Choroid plexus epithelial cell (primary cell): ENCODE results near the gene B3GNT9.
A peak's percentile ranks its signal among the peaks of the same experiment; 100 is the strongest.

ENCODE experiments used
- DNase-seq: peaks from one replicate; pipeline ENCODE4 v3.0.0-alpha.2; 2010; ENCODE audit warnings: low read depth
- H3K4me3 ChIP-seq: 2 replicates; pipeline ENCODE4 v1.5.1; 2011; ENCODE audit warnings: low read depth, mild to moderate bottlenecking, control low read depth, low read length, moderate library complexity
- CTCF ChIP-seq: conservative IDR thresholded peaks from 2 replicates; pipeline ENCODE4 v1.5.1; 2011; ENCODE audit warnings: low read depth, mild to moderate bottlenecking, control low read depth, inconsistent platforms, low read length, moderate library complexity

Gene B3GNT9

GRCh38 chr16:67173808-67174705 lies 23.3 kb upstream of the B3GNT9 start:
- TF ChIP-seq CTCF: no peak
- DNase-seq: peak; percentile 80
- H3K4me3 ChIP-seq: peak overlapping the region; percentile 58

GRCh38 chr16:67173323-67173722 lies 22.5 kb upstream of the B3GNT9 start:
- no peak for DNase-seq
- no peak for TF ChIP-seq CTCF
- no peak overlapping the region for H3K4me3 ChIP-seq

- no peak for DNase-seq
- TF ChIP-seq CTCF: no peak
- peak overlapping the region; percentile 59 for H3K4me3 ChIP-seq
Measured at GRCh38 chr16:67170949-67171649, 20.3 kb upstream of the B3GNT9 start.

- DNase-seq: peak; percentile 82
- TF ChIP-seq CTCF: no peak
- H3K4me3 ChIP-seq: peak within 1 kb of the TSS; percentile 59
Measured at GRCh38 chr16:67170168-67170948, 19.6 kb upstream of the B3GNT9 start, which contains the start of gene NOL3. Gene NOL3, plus strand, starts transcription at chr16:67170538.

GRCh38 chr16:67169642-67170167 lies 18.9 kb upstream of the B3GNT9 start:
- peak overlapping the region; percentile 59 for H3K4me3 ChIP-seq
- peak; percentile 70 for TF ChIP-seq CTCF
- DNase-seq: peak; percentile 48

- no peak for DNase-seq
- no peak overlapping the region for H3K4me3 ChIP-seq
- no peak for TF ChIP-seq CTCF
Measured at GRCh38 chr16:67169011-67169451, 18.2 kb upstream of the B3GNT9 start.
